GM10266 (cell line): ENCODE results near the gene SYT5.
"Not testable (repeated sequence)": the region's sequence is repeated elsewhere in the genome, so short reads cannot be mapped to it uniquely, and the experiment has no call there.

Experiments
- DNase-seq: peaks from one replicate; pipeline ENCODE4 v3.0.0; 2012; ENCODE audit errors: extremely low spot score
- TF ChIP-seq, protein P1 (sequence below): IDR thresholded peaks from 2 replicates; pipeline ENCODE4 v1.5.1; 2012; ENCODE audit warnings: mild to moderate bottlenecking, low read depth; ENCODE audit not compliant: control insufficient read depth, insufficient read depth; ENCODE audit errors: missing control alignments

Gene SYT5

DNA sequence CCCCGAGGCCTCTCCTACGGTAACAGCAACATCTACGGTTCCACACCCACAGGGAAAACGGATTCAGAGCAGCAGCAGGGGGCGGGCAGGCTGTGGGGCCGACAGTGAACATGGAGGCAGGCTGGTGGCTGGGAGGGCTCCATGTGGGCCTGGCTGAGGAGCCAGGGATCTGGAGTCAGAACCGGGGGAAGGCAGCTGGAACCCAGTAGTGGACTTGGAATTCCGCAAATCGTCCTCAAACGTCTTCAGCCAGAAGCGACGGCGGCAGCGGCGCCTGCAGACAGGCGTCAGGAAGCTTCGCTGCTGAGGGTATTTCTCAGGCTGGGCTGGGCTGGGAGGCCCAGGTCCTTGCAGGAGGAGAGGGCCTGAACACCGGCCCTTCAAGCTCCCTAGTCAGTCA lies 46.7 kb upstream of the SYT5 start:
- DNase-seq = no peak
- TF ChIP-seq, protein P1, sequence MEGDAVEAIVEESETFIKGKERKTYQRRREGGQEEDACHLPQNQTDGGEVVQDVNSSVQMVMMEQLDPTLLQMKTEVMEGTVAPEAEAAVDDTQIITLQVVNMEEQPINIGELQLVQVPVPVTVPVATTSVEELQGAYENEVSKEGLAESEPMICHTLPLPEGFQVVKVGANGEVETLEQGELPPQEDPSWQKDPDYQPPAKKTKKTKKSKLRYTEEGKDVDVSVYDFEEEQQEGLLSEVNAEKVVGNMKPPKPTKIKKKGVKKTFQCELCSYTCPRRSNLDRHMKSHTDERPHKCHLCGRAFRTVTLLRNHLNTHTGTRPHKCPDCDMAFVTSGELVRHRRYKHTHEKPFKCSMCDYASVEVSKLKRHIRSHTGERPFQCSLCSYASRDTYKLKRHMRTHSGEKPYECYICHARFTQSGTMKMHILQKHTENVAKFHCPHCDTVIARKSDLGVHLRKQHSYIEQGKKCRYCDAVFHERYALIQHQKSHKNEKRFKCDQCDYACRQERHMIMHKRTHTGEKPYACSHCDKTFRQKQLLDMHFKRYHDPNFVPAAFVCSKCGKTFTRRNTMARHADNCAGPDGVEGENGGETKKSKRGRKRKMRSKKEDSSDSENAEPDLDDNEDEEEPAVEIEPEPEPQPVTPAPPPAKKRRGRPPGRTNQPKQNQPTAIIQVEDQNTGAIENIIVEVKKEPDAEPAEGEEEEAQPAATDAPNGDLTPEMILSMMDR = no peak

DNA sequence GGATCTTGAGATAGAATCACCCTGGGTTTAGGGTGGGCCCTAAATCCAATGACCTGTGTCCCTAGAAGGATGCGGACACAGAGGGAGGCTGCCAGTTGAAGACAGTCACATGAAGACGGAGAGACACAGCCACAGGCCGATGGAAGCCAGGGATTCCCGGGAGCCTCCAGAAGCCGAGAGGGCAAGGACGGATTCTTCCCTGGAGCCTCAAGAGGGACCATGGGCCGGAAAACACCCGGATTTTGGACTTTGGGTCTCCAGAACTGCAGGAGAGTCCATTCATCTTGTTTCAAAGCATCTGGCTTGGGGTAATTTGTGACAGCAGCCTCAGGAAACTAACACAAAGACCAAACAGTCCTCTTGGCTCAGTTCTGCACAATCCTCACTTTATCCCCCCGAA lies 46.2 kb upstream of the SYT5 start:
- DNase-seq = no peak
- TF ChIP-seq, protein P1 = no peak

DNA sequence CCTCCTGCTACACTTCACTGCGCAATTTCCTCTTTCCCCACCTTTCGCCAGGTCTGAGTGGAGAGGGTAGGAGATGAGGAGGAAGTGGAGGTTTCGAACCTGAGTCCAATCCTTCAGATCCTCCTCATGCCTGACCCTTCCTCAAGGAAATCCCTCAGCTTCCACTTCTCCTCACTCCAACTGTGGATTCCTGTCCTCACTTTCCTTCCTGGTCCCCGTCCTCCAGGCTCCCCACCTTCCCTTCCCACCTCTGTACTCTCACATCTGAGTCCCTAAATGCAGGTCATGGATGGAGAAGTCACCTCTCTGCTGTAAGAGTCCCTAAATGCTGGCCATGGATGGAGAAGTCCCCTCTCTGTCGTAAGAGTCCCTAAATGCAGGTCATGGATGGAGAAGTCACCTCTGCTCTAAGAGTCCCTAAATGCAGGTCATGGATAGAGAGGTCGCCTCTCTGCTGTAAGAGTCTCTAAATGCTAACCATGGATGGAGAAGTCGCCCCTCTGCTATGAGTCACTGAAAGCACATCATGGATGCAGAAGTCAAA lies 45.4 kb upstream of the SYT5 start:
- DNase-seq = no peak
- TF ChIP-seq, protein P1 = no peak

- not testable (repeated sequence) for DNase-seq
These were observed 44.8 kb upstream of the SYT5 start for GRCh38 chr19:55224679-55225414.

DNA sequence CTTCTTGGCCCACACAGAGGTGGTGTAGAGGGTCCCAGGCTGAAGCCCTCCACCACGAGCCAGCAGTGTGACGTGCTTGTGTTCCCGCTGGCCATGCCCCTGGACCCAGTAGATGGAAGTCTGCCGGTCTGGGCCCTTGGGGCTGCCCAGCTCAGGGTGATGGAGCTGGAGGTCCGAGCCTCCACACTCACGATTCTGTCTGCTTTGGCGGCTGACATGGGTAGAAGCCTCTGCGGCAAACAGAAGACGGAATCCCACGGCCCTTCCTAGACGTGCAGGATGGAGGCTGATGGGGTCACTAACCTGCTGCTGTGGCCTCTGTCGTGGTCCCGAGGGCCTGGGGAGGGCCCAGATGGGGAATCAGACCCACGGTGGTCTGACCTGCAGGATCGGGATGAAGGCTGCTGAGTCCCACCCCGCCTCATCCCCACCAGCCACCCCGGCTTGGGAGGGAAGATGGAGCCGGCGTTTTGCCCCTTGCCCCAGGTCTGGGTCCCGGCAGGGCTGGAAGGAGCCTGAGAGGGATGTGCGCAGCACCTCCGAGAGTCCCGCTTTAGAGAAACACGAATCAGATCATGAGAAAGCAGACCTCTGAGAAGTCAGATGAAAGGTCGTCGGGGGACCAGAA lies 44.1 kb upstream of the SYT5 start:
- no peak for DNase-seq
- TF ChIP-seq, protein P1 = no peak

DNA sequence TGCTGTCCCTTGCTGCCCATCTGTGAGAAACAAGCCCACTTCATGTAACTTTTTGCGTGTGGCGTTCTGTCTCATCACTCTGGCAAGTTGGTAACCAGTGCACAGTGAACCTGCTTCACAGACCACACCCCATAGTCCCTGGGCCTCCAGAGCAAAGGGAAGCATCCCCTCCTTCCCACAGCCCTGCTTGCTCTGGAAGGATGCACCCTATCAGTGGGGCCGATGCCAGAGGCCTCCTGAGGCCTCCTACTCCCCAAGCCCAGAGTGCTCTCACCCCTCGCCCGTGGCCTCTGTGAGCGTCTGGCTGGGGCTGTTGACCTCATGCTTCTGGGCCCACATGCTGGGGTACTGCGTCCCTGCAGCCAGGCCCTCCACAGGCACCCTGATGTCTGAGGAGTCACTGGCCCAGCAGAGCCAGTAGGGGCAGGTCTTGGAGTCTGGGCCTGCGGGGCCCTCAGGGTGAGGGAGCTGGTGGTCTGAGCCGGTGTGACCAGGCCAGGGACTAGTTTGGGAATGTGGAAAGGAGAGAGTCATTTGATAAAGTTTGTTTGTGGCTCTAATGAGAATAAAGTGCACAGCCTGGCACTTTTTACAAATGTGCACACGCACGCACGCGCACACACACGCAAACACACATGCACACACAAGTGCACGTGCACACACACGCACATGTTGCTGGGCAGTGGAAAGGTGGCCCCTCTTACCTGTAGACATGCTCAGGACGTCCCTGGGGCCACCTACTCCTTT lies 43.4 kb upstream of the SYT5 start:
- TF ChIP-seq, protein P1 = no peak
- no peak for DNase-seq

DNA sequence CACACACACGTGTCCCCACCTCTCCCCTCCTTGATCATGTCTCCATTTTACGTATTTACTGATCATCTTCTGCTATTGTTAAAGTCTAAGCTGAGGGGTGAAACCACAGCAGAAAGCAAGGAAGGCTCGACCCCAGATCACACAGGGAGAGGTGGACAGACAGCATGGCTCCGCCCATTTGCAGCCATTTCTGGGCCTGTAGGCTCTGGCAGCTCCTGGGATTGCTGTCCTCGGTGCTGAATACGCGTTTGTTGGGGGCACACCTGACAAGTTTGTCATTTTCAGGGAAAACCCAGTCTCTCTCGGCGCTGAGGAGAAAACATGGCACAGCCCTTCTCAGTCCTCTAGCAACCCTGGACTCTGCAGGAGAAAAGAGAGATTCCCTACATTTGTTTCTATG lies 40.4 kb upstream of the SYT5 start:
- no peak for DNase-seq
- TF ChIP-seq, protein P1 = no peak
